MM.1S (cell line): ENCODE results near the gene CDYL.

Experiments
- CTCF ChIP-seq: fragments of 300-600 bp; sonication (generic); IDR thresholded peaks from 2 replicates; pipeline ENCODE4 v1.5.1; 2016; ENCODE audit warnings: antibody characterized with exemption, low read length, mixed read lengths
- EZH2 ChIP-seq: fragments of 300-600 bp; sonication (generic); optimal IDR thresholded peaks from 2 replicates; pipeline ENCODE3; 2017; ENCODE audit warnings: low read depth, mild to moderate bottlenecking, antibody characterized with exemption, low read length, mixed read lengths

- TF ChIP-seq EZH2 (no peak), CTCF (no peak)
These were observed 113.5 kb downstream of the CDYL start for GRCh38 chr6:4889701-4890100.
